Neural cell (in vitro differentiated cells): ENCODE data around the gene FAM98C. TPM values are rescaled to one million over a fixed set of nuclear protein-coding genes. Genes with fewer than 3 reads are reported as not detected.

ENCODE experiments used
- H2AFZ ChIP-seq: fragments of 200-600, 300-800 bp; sonication (generic), shearing (Covaris generic); 2 replicates; pipeline ENCODE4 v1.6.0; 2014; ENCODE audit warnings: low read depth, mild to moderate bottlenecking, antibody characterized with exemption, low read length, moderate library complexity
- H3F3A ChIP-seq: fragments of 200-600 bp; shearing (Covaris generic); 2 replicates; pipeline ENCODE4 v1.6.1; 2016; ENCODE audit warnings: mild to moderate bottlenecking, moderate library complexity, mixed read lengths, antibody characterized with exemption, low read length; ENCODE audit not compliant: insufficient read depth, poor library complexity, severe bottlenecking
- H3K27ac ChIP-seq: fragments of 200-600, 300-800 bp; sonication (generic), shearing (Covaris generic); 2 replicates; pipeline ENCODE4 v1.5.1; 2014; ENCODE audit warnings: mild to moderate bottlenecking, low read length, moderate library complexity
- H3K27me3 ChIP-seq: fragments of 300-800, 200-600 bp; sonication (generic), shearing (Covaris generic); 2 replicates; pipeline ENCODE4 v1.6.0; 2014; ENCODE audit warnings: mild to moderate bottlenecking, low read depth, low read length, moderate library complexity; ENCODE audit not compliant: insufficient read depth
- H3K36me3 ChIP-seq: fragments of 300-800, 200-600 bp; sonication (generic), shearing (Covaris generic); 2 replicates; pipeline ENCODE4 v1.5.1; 2014; ENCODE audit warnings: mild to moderate bottlenecking, antibody characterized with exemption, low read length, moderate library complexity; ENCODE audit not compliant: insufficient read depth
- H3K4me2 ChIP-seq: fragments of 300-800, 200-600 bp; sonication (generic), shearing (Covaris generic); 2 replicates; pipeline ENCODE4 v1.6.0; 2014; ENCODE audit warnings: mild to moderate bottlenecking, low read length
- H3K4me3 ChIP-seq: fragments of 300-800, 200-600 bp; sonication (generic), shearing (Covaris generic); 2 replicates; pipeline ENCODE4 v1.5.1; 2014; ENCODE audit warnings: mild to moderate bottlenecking, low read length, moderate library complexity
- H3K79me2 ChIP-seq: fragments of 200-600 bp; shearing (Covaris generic); replicated peaks from 2 replicates; pipeline ENCODE4 v1.6.0; 2014; ENCODE audit warnings: mild to moderate bottlenecking, low read length, moderate library complexity; ENCODE audit not compliant: insufficient read depth
- H3K9ac ChIP-seq: fragments of 300-800, 200-600 bp; sonication (generic), shearing (Covaris generic); 2 replicates; pipeline ENCODE4 v1.6.1; 2016; ENCODE audit warnings: mild to moderate bottlenecking, low read length, mixed read lengths
- H3K9me2 ChIP-seq: fragments of 200-600 bp; shearing (Covaris generic); 2 replicates; pipeline ENCODE4 v1.6.1; 2016; ENCODE audit warnings: mild to moderate bottlenecking, low read length, mixed read lengths; ENCODE audit not compliant: insufficient read depth
- H3K9me3 ChIP-seq: fragments of 200-600, 300-800 bp; sonication (generic), shearing (Covaris generic); 2 replicates; pipeline ENCODE4 v1.6.1; 2016; ENCODE audit warnings: mild to moderate bottlenecking, mixed run types, low read length, moderate library complexity, mixed read lengths
- H4K20me1 ChIP-seq: fragments of 200-600 bp; shearing (Covaris generic); 2 replicates; pipeline ENCODE4 v1.6.1; 2016; ENCODE audit warnings: mild to moderate bottlenecking, mixed run types; ENCODE audit not compliant: insufficient read depth
- CTCF ChIP-seq: fragments of 450-650 bp; IDR thresholded peaks from 2 replicates; pipeline ENCODE4 v1.5.1; 2014; ENCODE audit warnings: antibody characterized with exemption, mild to moderate bottlenecking, moderate library complexity; ENCODE audit not compliant: poor library complexity, severe bottlenecking
- EP300 ChIP-seq: fragments of 450-650 bp; conservative IDR thresholded peaks from 2 replicates; pipeline ENCODE4 v1.6.1; 2014; ENCODE audit warnings: antibody characterized with exemption, mild to moderate bottlenecking, moderate library complexity; ENCODE audit not compliant: poor library complexity, severe bottlenecking
- EZH2 ChIP-seq: fragments of 200-600, 300-800 bp; shearing (Covaris generic), sonication (generic); IDR thresholded peaks from 2 replicates; pipeline ENCODE4 v1.6.1; 2014; ENCODE audit warnings: antibody characterized with exemption, low read length, borderline replicate concordance, mild to moderate bottlenecking; ENCODE audit not compliant: insufficient read depth, poor library complexity, severe bottlenecking
- MXI1 ChIP-seq: fragments of 450-650 bp; conservative IDR thresholded peaks from 2 replicates; pipeline ENCODE4 v1.6.1; 2014; ENCODE audit warnings: antibody characterized with exemption, mild to moderate bottlenecking; ENCODE audit not compliant: poor library complexity, severe bottlenecking
- POLR2AphosphoS5 ChIP-seq: IDR thresholded peaks from 2 replicates; pipeline ENCODE4 v1.6.1; 2012
- RAD21 ChIP-seq: fragments of 450-650 bp; conservative IDR thresholded peaks from 2 replicates; pipeline ENCODE4 v1.6.1; 2014; ENCODE audit warnings: antibody characterized with exemption, mild to moderate bottlenecking, moderate library complexity
- REST ChIP-seq: IDR thresholded peaks from 2 replicates; pipeline ENCODE4 v1.6.1; 2012; ENCODE audit warnings: borderline replicate concordance
- SMC3 ChIP-seq: fragments of 450-650 bp; conservative IDR thresholded peaks from 2 replicates; pipeline ENCODE4 v1.6.1; 2014; ENCODE audit warnings: antibody characterized with exemption, mild to moderate bottlenecking, moderate library complexity; ENCODE audit not compliant: poor library complexity
- TAF1 ChIP-seq: IDR thresholded peaks from 2 replicates; pipeline ENCODE4 v1.6.1; 2012; ENCODE audit warnings: low read depth
- polyA plus RNA-seq: library from polyadenylated mRNA; depleted of rRNA; stranded (reverse); fragments of >200 nt; gene quantifications from 2 replicates; pipeline ENCODE4 v1.2.3, GENCODE V29; 2014

Gene FAM98C
- polyA plus RNA-seq, 1 donor from 2014 or later = 79.3 TPM

GRCh38 chr19:38417146-38417543 lies 14.3 kb downstream of the FAM98C start:
- Histone ChIP-seq H2AFZ (no peak overlapping the region), H3K36me3 (no peaks in the 10 kb centered on the region), H3K79me2 (no peaks in the 10 kb centered on the region), H3K9me3 (no peaks in the 10 kb centered on the region), H3F3A (no peaks in the 10 kb centered on the region), H3K27me3 (no peaks in the 10 kb centered on the region), H3K9ac (no peak overlapping the region), H4K20me1 (no peaks in the 10 kb centered on the region), H3K9me2 (no peaks in the 10 kb centered on the region), H3K27ac (no peak overlapping the region), H3K4me3 (no peak overlapping the region), H3K4me2 (no peak overlapping the region)
- TF ChIP-seq REST = no peak
- TF ChIP-seq SMC3 = no peak
- no peak for TF ChIP-seq TAF1
- no peak for TF ChIP-seq MXI1
- no peak for TF ChIP-seq CTCF
- no peak for TF ChIP-seq RAD21
- no peak for TF ChIP-seq POLR2AphosphoS5
- no peak for TF ChIP-seq EP300
- TF ChIP-seq EZH2 = no peak

DNA sequence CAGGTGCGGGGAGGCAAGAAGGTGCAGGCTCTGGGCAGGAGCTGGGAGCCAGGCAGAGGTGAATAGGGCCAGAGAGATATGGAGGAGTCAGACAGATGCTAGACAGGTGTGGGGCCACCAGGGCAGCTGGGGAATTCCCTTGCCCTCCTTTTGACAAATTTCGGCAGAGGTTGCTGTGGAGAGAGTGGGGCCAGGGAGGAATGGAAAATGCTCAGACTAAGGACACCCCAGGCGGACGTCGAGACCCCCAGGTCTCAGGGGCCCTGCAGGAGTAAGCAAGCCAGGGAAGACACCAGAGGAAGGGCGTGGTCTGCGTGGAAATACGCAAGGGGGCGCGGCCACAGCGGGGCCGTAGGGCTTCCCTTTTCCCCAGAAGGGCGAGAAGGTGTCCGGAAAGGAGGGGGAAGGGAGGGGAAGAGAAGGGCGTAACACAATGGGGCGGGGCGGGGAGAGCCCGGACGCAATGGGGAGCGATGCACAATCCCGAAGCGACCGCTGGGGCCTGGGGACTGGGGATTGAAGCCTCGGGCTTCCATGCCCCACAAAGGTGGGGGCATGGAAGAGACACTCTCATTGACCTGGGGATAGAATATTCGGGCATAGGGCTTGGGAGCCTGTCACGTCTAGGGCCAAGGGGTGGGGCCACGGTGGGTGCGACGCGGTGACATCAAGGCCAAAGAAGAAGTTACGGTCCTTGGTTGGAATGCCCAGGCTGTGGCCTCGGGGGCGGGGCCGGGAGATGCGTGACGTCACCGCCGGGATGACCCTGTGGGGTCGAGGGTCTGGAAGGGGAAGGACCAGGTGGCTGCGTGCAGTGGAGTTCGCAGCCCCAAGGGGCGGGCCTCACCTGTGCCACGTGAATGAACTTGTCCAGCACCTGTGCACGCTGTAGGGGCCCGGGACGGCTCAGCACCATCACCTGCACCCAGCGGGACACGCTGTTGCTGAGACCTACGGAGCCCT lies 14.9 kb downstream of the FAM98C start:
- Histone ChIP-seq H3K36me3 (no peaks in the 10 kb centered on the region), H3K4me3 (peak overlapping the region; percentile 18), H3F3A (no peaks in the 10 kb centered on the region), H3K79me2 (no peaks in the 10 kb centered on the region), H4K20me1 (no peaks in the 10 kb centered on the region), H3K4me2 (no peak overlapping the region), H3K9ac (no peak overlapping the region), H3K27ac (no peak overlapping the region), H2AFZ (no peak overlapping the region), H3K9me2 (no peaks in the 10 kb centered on the region), H3K9me3 (no peaks in the 10 kb centered on the region), H3K27me3 (no peaks in the 10 kb centered on the region)
- no peak for TF ChIP-seq TAF1
